Muscle layer of colon (tissue), 2 donors: ENCODE results near the gene RHEB.
"Not testable (repeated sequence)": the region's sequence is repeated elsewhere in the genome, so short reads cannot be mapped to it uniquely, and the experiment has no call there.

Source experiments
- H3K27ac ChIP-seq: one replicate; pipeline ENCODE4 v1.7.0; 2013; ENCODE audit warnings: low read depth, mild to moderate bottlenecking, low read length, moderate library complexity
- H3K27me3 ChIP-seq, 2 donors: one replicate each; pipeline ENCODE4 v1.7.0; 2013; ENCODE audit warnings: low read length in 2 of 2, mild to moderate bottlenecking in 2 of 2; ENCODE audit not compliant: insufficient read depth in 2 of 2, control insufficient read depth in 1 of 2
- H3K36me3 ChIP-seq: one replicate; pipeline ENCODE4 v1.7.0; 2013; ENCODE audit warnings: mild to moderate bottlenecking, low read length; ENCODE audit not compliant: insufficient read depth
- H3K4me1 ChIP-seq: one replicate; pipeline ENCODE4 v1.7.0; 2013; ENCODE audit warnings: mild to moderate bottlenecking, low read length; ENCODE audit not compliant: insufficient read depth
- H3K4me3 ChIP-seq, 2 donors: one replicate each; pipeline ENCODE4 v1.7.0; 2013; ENCODE audit warnings: low read length in 2 of 2, low read depth in 1 of 2, mild to moderate bottlenecking in 1 of 2, moderate library complexity in 1 of 2
- H3K9ac ChIP-seq: one replicate; pipeline ENCODE4 v1.7.0; 2013; ENCODE audit warnings: low read length
- H3K9me3 ChIP-seq: one replicate; pipeline ENCODE4 v1.7.0; 2013; ENCODE audit warnings: mild to moderate bottlenecking, low read length
- donor health status: abdominal sarcoma.
- donor health status: Adenocarcinoma of cecum.

The RHEB gene

DNA sequence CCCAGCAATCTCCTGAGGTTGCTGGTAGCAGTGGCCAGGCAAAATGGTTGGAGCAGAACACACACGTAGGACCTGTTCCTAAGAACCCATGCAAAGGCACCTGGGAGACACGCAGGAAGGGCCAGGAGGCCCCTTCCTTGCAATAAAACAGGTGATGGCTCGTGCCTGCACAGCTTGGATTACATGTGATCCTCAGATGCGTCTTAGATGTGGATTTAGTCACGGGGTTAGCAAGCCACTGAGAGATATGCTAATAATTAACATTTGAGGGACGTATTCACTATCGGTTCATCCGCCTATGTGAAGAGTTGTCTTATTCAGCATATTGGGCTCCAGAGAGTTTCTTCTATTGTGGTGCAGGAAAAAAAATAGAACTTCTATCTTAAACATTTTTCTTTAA is 4.6 kb upstream of the RHEB start:
- Histone ChIP-seq H3K9ac (no peak overlapping the region), H3K4me1 (no peaks in the 10 kb centered on the region)

DNA sequence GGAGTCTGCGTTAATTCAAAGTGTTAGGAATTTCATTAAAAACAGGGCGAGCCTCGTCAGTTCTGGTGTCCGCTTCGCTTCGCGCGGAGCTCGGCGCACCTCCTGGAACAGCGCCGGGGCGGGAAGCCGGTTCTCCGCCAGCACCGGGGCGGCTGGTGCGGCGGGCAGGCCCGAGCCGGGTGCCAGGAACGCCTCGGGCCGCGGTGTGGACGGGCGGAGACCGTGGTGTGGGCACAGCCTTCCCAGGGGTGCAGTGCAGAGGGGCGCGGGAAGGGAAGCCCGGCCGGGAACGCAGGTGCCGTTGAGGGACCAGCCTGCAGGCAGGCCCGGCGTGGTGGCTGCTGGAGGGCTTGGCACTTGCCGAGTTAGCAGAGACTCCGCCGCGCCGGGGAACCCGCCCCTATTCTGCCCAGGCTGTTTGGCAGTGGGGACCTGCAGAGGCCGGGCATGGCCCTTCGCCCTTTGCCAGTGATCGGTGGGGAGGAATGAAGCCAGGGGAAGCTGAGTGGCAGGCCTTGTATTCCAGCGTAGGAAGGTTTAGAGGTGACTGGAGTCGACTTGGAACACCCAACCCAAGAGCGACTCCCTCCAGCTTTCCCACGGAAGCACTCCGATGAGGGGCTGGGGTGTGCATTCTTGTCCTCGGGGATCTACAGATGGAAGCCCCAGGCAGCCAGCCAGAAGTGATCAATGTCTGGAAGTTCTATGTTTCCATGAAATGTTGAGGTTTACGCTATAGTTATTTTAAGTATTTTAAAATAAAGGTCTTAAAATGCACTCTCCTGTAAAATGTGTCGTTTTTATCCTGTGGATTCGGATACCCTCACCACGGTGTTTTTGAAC is 945 bp upstream of the RHEB start:
- Histone ChIP-seq H3K27me3 (no peaks in the 10 kb centered on the region), H3K36me3 (no peaks in the 10 kb centered on the region), H3K4me1 (peaks cover 24% of the 10 kb centered on the region), H3K4me3 (peak overlapping the region; percentile 57 to 80), H3K9me3 (no peaks in the 10 kb centered on the region), H3K27ac (peak overlapping the region; percentile 86), H3K9ac (peak overlapping the region; percentile 33)

More for the DNA sequence above, 4.6 kb upstream of the RHEB start:
- no peak overlapping the region for H3K27ac ChIP-seq
- no peaks in the 10 kb centered on the region for H3K9me3 ChIP-seq
- no peaks in the 10 kb centered on the region for H3K36me3 ChIP-seq
- no peaks in the 10 kb centered on the region for H3K27me3 ChIP-seq
- no peak overlapping the region for H3K4me3 ChIP-seq

DNA sequence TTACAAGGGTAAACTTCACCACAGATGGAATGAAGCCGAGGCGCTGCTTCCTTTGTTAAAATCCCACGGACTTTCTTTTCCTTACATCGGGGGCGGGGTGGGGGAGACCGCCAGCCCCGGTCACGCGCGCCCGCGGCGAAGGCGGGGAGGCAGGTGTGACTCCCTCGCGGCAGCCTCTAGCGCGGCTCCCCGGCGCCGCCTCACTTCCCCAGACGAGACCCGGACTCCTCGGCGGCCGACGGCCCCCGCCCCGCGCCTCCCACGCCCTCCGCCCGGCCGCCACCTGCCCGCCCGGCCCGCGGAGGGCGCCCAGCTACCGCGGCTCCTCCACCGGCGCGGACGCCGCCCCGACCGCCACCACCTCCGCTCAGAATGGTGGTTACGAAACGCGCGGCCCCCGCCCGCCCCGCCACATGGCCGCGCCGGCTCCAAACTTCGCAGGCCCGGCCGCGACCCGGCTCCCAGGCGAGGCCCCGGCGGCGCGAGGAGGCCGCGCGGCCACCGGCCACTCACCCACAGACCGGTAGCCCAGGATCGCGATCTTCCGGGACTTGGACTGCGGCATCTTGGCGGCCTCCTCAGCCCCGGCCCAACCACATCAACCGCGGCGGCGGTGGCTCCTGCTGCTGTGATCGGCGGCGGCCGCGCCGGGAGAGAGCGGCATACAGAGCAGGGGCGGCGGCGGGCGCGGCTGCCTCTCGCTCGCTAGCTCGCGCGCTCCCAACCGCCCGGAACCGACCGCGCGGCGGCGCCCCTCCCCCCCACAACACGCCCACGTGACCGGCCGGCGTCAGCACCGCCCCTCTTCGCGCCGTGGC is 539 bp downstream of the RHEB start:
- Histone ChIP-seq H3K4me1 (peaks cover 34% of the 10 kb centered on the region), H3K4me3 (peak overlapping the region; percentile 82 to 87), H3K9ac (peak overlapping the region; percentile 96), H3K27ac (peak overlapping the region; percentile 80)
- H3K9me3 ChIP-seq, H3K36me3 ChIP-seq, H3K27me3 ChIP-seq: not testable (repeated sequence)

DNA sequence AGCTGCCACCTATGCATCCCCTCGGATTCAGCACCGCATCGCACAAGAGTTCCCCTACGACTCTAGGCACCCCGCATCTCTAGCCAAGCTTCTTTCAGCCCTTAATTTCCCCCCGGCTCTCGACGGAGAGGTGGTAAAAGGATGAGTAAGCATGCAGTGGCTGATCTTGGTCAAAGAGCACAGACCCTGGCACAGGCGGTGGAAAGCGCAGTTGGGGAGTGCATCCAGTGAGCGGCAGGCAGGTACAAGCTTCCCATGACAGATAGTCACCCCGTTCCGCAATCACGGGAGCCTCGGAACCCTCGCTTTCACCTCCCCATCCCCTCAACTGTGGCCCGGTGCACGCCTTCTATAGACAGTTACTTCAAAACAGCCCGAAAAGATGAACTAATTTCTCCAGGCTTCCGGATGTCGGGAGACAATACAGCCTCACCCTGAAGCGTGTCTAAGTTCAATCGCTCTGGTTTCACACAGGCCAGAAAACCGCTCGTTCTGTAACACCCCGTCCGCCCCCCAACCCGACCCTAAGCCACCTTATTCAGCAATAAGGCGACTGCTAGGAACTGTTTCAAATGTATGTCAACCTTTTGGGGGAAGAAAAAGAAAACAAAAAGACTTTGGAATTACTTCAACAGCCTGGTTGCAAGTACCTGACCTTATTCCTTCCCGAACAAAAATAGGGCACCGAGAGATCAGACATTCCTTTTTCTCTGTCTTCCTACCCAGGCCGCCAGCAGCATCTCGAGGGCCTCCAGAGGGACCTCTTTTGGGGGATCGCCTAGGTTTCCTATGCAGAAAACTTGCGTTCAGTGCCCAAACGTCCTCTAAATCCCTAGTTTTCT is 1.4 kb downstream of the RHEB start:
- H3K9me3 ChIP-seq, result no peaks in the 10 kb centered on the region
- H3K4me3 ChIP-seq, result peak overlapping the region; percentile 82 to 87
- peak overlapping the region; percentile 80 for H3K27ac ChIP-seq
- H3K9ac ChIP-seq, result peak overlapping the region; percentile 96
- no peaks in the 10 kb centered on the region for H3K36me3 ChIP-seq
- peaks cover 39% of the 10 kb centered on the region for H3K4me1 ChIP-seq
- no peaks in the 10 kb centered on the region for H3K27me3 ChIP-seq

DNA sequence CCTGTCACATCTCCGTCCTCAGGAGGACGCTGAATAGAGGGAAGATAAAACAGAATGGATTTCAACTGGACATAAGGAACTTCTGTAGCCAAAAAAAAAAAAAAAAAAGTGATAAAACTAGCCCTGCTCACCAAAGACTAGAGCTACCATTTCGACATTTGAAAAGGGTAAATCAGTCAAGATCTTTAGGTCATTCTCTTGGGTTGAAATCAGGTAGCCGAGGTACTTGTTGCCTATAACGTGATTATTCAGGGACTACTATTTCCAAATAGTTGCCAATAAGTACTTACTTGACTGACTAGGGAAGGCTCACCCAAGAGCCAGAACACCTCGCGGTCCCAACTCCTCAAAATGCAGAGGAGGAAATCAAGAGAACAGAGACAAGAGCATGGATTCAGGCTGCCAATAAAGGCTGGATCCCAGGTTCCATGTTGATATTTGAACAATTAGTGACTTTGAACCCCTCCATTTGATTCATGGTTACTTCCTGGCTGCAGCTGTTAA is 2.0 kb downstream of the RHEB start:
- H3K27ac ChIP-seq, result peak overlapping the region; percentile 80
- H3K9me3 ChIP-seq, result no peaks in the 10 kb centered on the region
- H3K27me3 ChIP-seq, result no peaks in the 10 kb centered on the region
- no peaks in the 10 kb centered on the region for H3K36me3 ChIP-seq
- peak overlapping the region; percentile 82 to 87 for H3K4me3 ChIP-seq
- peak overlapping the region; percentile 96 for H3K9ac ChIP-seq
- H3K4me1 ChIP-seq, result peaks cover 45% of the 10 kb centered on the region

DNA sequence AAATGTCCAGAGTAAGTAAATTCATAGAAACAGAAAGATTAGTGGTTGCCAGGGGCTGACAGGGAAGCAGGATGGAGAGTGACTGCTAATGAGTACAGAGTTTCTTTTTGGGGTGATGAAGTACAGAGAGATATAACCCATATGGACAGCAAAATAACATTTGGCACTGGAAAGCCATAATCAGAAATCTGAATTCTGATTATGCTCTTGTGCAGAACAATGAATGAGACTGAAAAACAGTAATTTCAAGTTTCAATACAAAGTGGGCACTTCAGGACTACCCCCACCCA is 4.5 kb downstream of the RHEB start:
- Histone ChIP-seq H3K36me3 (no peaks in the 10 kb centered on the region), H3K27ac (no peak overlapping the region), H3K4me3 (no peak overlapping the region), H3K27me3 (no peaks in the 10 kb centered on the region), H3K9me3 (no peaks in the 10 kb centered on the region), H3K9ac (no peak overlapping the region), H3K4me1 (peaks cover 55% of the 10 kb centered on the region)

DNA sequence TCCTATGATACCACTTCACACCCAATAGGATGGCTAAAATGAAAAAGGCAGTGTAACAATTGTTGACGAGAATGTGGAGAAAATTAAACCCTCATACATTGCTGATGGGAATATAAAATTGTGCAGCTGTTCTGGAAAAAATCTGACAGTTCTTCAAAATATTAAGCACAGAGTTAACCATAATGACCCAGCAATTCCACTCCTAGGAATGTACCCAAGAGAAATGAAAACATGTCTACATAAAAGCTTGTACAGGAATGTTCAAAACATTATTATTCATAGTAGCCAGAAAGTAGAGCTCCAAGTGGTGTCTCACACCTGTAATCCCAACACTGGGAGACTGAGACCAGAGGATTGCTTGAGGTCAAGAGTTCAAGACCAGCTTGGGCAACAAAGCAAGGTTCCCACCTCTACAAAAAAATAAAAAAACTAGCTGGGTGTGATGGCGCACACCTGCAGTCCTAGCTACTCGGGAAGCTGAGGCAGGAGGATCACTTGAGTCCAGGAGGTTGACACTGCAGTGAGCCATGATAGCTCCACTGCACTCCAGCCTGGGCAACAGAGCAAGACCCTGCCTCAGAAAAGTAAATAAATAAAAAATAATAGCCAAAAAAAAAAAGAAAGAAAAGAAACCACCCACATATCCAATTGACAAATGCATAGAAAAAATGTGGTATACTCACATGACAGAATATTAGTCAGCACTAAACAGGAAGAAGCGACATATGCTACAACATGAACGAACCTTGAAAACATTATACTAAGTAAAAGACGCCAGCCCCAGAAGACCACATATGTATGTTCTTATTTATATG is 5.0 kb downstream of the RHEB start:
- H3K4me1 ChIP-seq, result peaks cover 61% of the 10 kb centered on the region
- H3K9ac ChIP-seq, result no peak overlapping the region
- H3K27ac ChIP-seq, result no peak overlapping the region

DNA sequence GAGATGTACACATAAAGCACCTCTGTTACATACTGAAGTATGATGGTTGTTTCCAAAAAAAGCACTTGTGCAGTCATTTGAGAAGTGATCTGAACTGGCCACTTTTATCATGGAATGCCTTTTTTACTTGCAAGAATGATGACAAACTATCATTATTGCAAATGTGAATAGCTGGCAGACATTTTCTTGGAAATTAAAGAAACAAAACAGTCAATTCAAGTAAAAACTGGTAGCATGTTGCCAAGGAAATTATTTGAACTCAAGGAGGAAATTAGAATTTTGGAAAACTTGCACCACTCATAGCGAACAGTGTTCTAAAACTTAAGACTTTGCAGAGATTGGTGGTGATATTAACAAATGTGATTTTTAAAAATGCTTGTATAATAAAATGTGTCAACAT is 6.6 kb downstream of the RHEB start:
- no peak overlapping the region for H3K4me3 ChIP-seq
- no peaks in the 10 kb centered on the region for H3K36me3 ChIP-seq
- peaks cover 74% of the 10 kb centered on the region for H3K4me1 ChIP-seq
- H3K27ac ChIP-seq, result no peak overlapping the region
- H3K27me3 ChIP-seq, result no peaks in the 10 kb centered on the region
- no peak overlapping the region for H3K9ac ChIP-seq
- no peaks in the 10 kb centered on the region for H3K9me3 ChIP-seq

More for the DNA sequence above, 5.0 kb downstream of the RHEB start:
- Histone ChIP-seq H3K27me3 (no peaks in the 10 kb centered on the region), H3K9me3 (no peaks in the 10 kb centered on the region), H3K36me3 (no peaks in the 10 kb centered on the region), H3K4me3 (no peak overlapping the region)

DNA sequence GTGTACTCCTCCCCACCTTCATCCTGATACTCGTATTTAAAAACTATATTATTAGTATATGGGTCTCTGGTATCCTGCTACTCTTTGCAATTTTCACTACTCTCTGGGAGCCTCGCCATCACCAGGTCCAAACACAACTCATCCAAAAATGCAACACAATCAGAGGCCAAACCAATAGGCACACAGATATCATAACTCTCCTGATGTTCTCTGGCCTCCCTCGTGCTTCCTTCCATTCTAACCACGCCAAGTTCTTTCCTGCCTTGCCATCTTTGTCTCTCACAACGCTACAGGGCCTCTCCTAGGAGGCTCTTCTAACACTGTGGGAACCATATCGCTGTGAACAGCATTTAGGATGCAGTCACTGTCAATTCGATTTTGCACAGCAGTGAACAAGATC is 7.3 kb downstream of the RHEB start:
- Histone ChIP-seq H3K4me3 (no peak overlapping the region), H3K9ac (no peak overlapping the region), H3K27ac (no peak overlapping the region), H3K9me3 (no peaks in the 10 kb centered on the region), H3K36me3 (no peaks in the 10 kb centered on the region), H3K27me3 (no peaks in the 10 kb centered on the region), H3K4me1 (peaks cover 74% of the 10 kb centered on the region)

DNA sequence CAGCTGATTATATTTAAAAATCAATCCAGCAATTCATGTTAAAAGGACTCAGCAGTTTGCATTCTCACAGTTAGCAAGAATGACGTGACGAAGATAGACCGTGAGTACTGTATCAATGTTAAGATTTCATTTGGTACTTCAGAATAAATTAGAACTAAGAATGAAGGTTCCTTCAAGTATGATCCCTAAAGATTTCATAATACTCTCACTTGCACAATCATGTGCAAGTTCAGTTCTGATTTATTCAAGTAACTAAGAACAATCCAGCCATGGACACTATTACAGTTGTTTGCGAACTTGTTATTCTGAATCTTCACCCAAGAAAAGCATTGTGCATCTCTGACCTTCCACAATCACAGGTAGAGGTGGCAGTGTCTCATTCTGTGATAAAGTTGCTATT is 7.7 kb downstream of the RHEB start:
- Histone ChIP-seq H3K9me3 (no peaks in the 10 kb centered on the region), H3K9ac (no peak overlapping the region), H3K4me3 (no peak overlapping the region), H3K4me1 (peaks cover 74% of the 10 kb centered on the region), H3K36me3 (no peaks in the 10 kb centered on the region), H3K27me3 (no peaks in the 10 kb centered on the region), H3K27ac (no peak overlapping the region)
